ENCODE measurements around the gene DACT3. TPM values are rescaled to one million over a fixed set of nuclear protein-coding genes. Genes with fewer than 3 reads are reported as not detected.

Gene DACT3
- total and polyA plus RNA-seq, 2 experiments from 2014 or later: 0.78 to 2.6 TPM

GRCh38 chr19:46693760-46694159 is 32.8 kb upstream of the DACT3 start:
- peaks cover 7% of the 10 kb centered on the region; the same call in 1 of the 2 replicates for H3F3A ChIP-seq (replicated peaks; ENCODE audit: low read depth)
- H3K27me3 ChIP-seq (ENCODE audit: insufficient read depth): no peaks in the 10 kb centered on the region
- H4K20me1 ChIP-seq (replicated peaks; ENCODE audit: insufficient read depth): peaks cover 22% of the 10 kb centered on the region
- 0 out of 2 replicates have a peak, but pooled peaks cover 3% of the 10 kb centered on the region for H3K79me2 ChIP-seq (replicated peaks; ENCODE audit: insufficient read depth)
- peaks cover 11% of the 10 kb centered on the region for H3K27me3 Mint-ChIP-seq (ENCODE audit: insufficient read depth, low read depth, poor library complexity)
- no peak overlapping the region for H3K27ac Mint-ChIP-seq
- no peaks in the 10 kb centered on the region for H3K9me3 Mint-ChIP-seq
- no peaks in the 10 kb centered on the region for H3K9me2 ChIP-seq (ENCODE audit: insufficient read depth)
- H3K4me1 ChIP-seq (ENCODE audit: insufficient read depth): peaks cover 4% of the 10 kb centered on the region; the same call in 1 of the 2 replicates
- H3K36me3 Mint-ChIP-seq (ENCODE audit: low read depth): peaks cover 91% of the 10 kb centered on the region
- peaks cover 10% of the 10 kb centered on the region for H3K4me1 Mint-ChIP-seq
- H3K27ac ChIP-seq (ENCODE audit: low read depth): no peak overlapping the region
- no peak overlapping the region for H3K4me3 ChIP-seq
- DNase-seq (ENCODE audit: low spot score): no peak
- ATAC-seq: no peak
- H3K4me3 Mint-ChIP-seq: no peak overlapping the region
- peaks cover 57% of the 10 kb centered on the region for H3K36me3 ChIP-seq (ENCODE audit: insufficient read depth)
- TF ChIP-seq EZH2 (IDR thresholded peaks at IDR 0.05; ENCODE audit: low read depth, unreplicated experiment): no peak
- no peak for TF ChIP-seq ZNF331 (CRISPR knock-in tag; IDR thresholded peaks at IDR 0.05; ENCODE audit: low read depth)
- TF ChIP-seq STAT1 (IDR thresholded peaks at IDR 0.05; ENCODE audit: unreplicated experiment): no peak
- no peak for TF ChIP-seq CTCF (conservative IDR thresholded peaks at IDR 0.05; ENCODE audit: low read depth in 2 of 2)
- no peak for TF ChIP-seq CREB1 (CRISPR knock-in tag; IDR thresholded peaks at IDR 0.05; ENCODE audit: low read depth)
- no peak for TF ChIP-seq ZNF114 (CRISPR knock-in tag; IDR thresholded peaks at IDR 0.05)
- TF ChIP-seq JUNB (IDR thresholded peaks at IDR 0.05; ENCODE audit: unreplicated experiment): no peak
- TF ChIP-seq EZH2phosphoT487 (IDR thresholded peaks at IDR 0.05; ENCODE audit: unreplicated experiment): no peak
- TF ChIP-seq NANOG (IDR thresholded peaks at IDR 0.05; ENCODE audit: borderline replicate concordance): no peak
- no peak for TF ChIP-seq ZNF462 (CRISPR knock-in tag; IDR thresholded peaks at IDR 0.05)
- no peak for TF ChIP-seq ETS1 (IDR thresholded peaks at IDR 0.05)
- TF ChIP-seq POLR2AphosphoS5 (IDR thresholded peaks at IDR 0.05; ENCODE audit: low read depth): no peak
- TF ChIP-seq REST (IDR thresholded peaks at IDR 0.05; ENCODE audit: unreplicated experiment): no peak
- no peak overlapping the region for H3K4me2 ChIP-seq
- H2AFZ ChIP-seq: no peak overlapping the region

Data from GM23338 (cell line).